Endothelial cell (in vitro differentiated cells): ENCODE measurements around the gene KRTAP10-3. TPM values are rescaled to one million over a fixed set of nuclear protein-coding genes. Genes with fewer than 3 reads are reported as not detected.
A peak's percentile ranks its signal among the peaks of the same experiment; 100 is the strongest.

Experiments
- DNase-seq: peaks from one replicate; pipeline ENCODE4 v3.0.0; 2021; ENCODE audit warnings: low spot score
- H3K27ac Mint-ChIP-seq: one replicate; pipeline ENCODE4 v1.8.0; 2021; ENCODE audit warnings: mixed read lengths, inconsistent platforms; ENCODE audit not compliant: unreplicated experiment
- H3K27me3 Mint-ChIP-seq: one replicate; pipeline ENCODE4 v1.8.0; 2021; ENCODE audit warnings: mild to moderate bottlenecking, moderate library complexity, mixed read lengths, inconsistent platforms; ENCODE audit not compliant: unreplicated experiment
- H3K36me3 Mint-ChIP-seq: one replicate; pipeline ENCODE4 v1.8.0; 2021; ENCODE audit warnings: mild to moderate bottlenecking, low read depth, mixed read lengths, inconsistent platforms; ENCODE audit not compliant: unreplicated experiment
- H3K4me1 Mint-ChIP-seq: one replicate; pipeline ENCODE4 v1.8.0; 2021; ENCODE audit warnings: mild to moderate bottlenecking, mixed read lengths, inconsistent platforms; ENCODE audit not compliant: unreplicated experiment
- H3K4me3 Mint-ChIP-seq: one replicate; pipeline ENCODE4 v1.8.0; 2021; ENCODE audit warnings: mild to moderate bottlenecking, mixed read lengths, inconsistent platforms; ENCODE audit not compliant: unreplicated experiment
- H3K9me3 Mint-ChIP-seq: one replicate; pipeline ENCODE4 v1.8.0; 2021; ENCODE audit warnings: mixed read lengths, inconsistent platforms; ENCODE audit not compliant: unreplicated experiment
- total RNA-seq: library from RNA; stranded (reverse); fragmentation: NEBNext Ultra II Directional; extraction: Animal tissue kit (Norgen Biotek cat#: 25700); gene quantifications from one replicate; pipeline ENCODE4 v1.2.1, GENCODE V29; 2021; ENCODE audit not compliant: unreplicated experiment
- TF ChIP-seq, protein P1 (sequence below): fragments of 200-600 bp; sonication (generic); IDR thresholded peaks from one replicate; pipeline ENCODE4 v1.5.0; 2021; ENCODE audit warnings: antibody characterized with exemption; ENCODE audit not compliant: unreplicated experiment

The KRTAP10-3 gene
- total RNA-seq, 1 donor from 2014 or later, result not detected

DNA sequence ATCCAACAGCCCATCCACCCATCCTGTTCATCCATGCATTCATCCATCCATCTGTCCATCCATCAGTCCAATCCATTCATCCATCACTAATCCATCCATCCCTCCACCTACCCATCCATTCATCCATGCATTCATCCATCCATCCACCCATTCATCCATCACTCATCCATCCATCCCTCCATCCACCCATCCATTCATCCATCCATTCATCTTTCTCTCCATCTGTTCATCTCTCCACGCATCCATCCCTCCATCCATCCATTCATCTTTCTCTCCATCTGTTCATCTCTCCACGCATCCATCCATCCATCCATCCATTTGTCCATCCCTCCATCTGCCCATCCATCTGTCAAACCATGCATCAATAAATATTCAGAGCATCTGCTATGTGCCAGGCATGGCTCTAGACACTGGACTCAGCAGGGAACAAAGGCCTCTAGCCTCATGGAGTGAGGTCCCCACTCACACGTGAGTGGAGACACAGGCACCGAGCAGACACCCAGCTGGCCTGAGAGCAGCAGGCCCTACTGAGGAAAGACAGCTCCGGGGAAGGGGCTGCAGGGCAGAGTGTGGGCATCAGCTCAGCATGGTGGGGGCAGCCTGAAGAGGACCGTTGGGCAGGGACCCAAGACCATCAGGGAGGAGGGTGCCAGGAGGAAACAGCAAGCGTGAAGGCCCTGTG lies 28.2 kb downstream of the KRTAP10-3 start:
- Mint-ChIP-seq H3K36me3 (peaks cover 10% of the 10 kb centered on the region), H3K27ac (peak overlapping the region; percentile 39), H3K4me1 (no peaks in the 10 kb centered on the region), H3K9me3 (no peaks in the 10 kb centered on the region), H3K4me3 (peak overlapping the region; percentile 13), H3K27me3 (peaks cover 14% of the 10 kb centered on the region)
- TF ChIP-seq, protein P1, sequence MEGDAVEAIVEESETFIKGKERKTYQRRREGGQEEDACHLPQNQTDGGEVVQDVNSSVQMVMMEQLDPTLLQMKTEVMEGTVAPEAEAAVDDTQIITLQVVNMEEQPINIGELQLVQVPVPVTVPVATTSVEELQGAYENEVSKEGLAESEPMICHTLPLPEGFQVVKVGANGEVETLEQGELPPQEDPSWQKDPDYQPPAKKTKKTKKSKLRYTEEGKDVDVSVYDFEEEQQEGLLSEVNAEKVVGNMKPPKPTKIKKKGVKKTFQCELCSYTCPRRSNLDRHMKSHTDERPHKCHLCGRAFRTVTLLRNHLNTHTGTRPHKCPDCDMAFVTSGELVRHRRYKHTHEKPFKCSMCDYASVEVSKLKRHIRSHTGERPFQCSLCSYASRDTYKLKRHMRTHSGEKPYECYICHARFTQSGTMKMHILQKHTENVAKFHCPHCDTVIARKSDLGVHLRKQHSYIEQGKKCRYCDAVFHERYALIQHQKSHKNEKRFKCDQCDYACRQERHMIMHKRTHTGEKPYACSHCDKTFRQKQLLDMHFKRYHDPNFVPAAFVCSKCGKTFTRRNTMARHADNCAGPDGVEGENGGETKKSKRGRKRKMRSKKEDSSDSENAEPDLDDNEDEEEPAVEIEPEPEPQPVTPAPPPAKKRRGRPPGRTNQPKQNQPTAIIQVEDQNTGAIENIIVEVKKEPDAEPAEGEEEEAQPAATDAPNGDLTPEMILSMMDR, result no peak
- DNase-seq, result no peak

DNA sequence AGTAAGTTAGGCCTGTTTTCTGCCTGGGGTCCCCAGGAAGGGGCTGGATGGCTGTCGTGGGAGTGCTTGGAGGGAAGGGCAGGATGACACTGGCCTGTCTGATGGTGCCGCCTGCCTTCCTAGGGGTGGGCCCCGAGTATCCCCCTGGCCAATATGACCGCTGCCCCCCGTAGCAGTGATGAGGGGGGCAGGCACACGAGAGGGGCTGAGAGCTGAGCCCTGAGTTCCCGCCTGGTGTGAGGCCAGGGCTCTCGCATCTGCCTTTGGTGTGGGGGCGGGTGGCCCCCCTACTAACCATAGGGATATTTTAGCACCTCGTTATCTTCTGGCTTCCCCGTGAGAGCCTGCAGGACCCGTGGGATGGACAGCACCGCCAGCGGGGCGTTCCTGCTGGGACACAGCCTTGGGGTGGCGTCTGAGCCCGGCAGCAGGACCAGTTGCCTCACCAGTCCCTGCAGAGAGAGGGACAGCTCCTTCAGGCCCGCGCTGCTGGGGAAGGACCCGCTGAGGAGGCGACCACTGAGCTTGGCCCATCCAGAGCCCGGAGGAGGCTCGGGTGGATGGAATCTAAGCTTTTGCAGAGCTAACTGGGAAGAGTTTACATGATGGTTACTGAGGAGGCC lies 29.0 kb downstream of the KRTAP10-3 start:
- Mint-ChIP-seq H3K9me3 (no peaks in the 10 kb centered on the region), H3K27me3 (peaks cover 10% of the 10 kb centered on the region), H3K4me3 (no peak overlapping the region), H3K27ac (no peak overlapping the region), H3K36me3 (peaks cover 6% of the 10 kb centered on the region), H3K4me1 (no peaks in the 10 kb centered on the region)
- TF ChIP-seq, protein P1, result no peak
- DNase-seq, result no peak

DNA sequence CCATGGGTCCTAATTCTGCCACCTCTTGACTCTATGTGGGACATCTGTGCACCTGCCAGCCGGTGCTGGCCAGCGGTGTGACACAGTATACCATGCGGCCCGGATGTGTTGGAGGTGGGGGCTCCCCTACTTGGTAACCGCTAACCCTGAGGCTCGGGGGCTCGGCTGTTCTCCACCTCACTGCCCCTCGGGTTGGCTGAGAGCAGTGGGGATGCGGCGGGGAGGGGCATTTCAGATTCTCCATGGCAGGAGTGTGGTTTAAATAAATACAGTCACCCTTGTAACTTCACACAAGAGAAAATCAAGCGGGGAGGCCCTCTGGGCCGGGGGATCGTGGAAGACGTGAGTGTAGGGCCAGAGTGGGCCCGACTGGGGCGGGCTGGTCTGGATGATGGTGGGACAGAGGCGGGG lies 29.6 kb downstream of the KRTAP10-3 start:
- Mint-ChIP-seq H3K27ac (no peak overlapping the region), H3K27me3 (peaks cover 10% of the 10 kb centered on the region)
- no peak for DNase-seq

DNA sequence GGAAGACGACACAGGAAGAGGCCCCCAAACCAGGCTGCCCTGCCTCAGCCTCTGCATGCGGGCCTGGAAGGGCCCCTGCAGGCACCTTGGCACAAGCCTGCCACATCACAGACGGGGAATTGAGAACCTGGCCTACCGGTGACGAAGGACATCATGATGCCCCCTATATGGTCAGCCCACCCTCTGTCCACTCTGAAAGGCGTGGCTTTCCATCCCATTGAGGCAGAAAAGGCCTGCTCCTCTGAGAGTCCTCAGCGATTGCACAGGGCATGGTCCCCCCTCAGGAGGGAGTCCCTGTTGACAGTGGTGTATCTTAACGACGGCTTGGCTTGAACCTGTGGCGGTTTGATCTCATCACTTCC lies 30.0 kb downstream of the KRTAP10-3 start:
- H3K27me3 Mint-ChIP-seq, result peaks cover 10% of the 10 kb centered on the region
- H3K36me3 Mint-ChIP-seq, result peaks cover 5% of the 10 kb centered on the region
- H3K9me3 Mint-ChIP-seq, result no peaks in the 10 kb centered on the region
- H3K27ac Mint-ChIP-seq, result no peak overlapping the region
- TF ChIP-seq, protein P1, result no peak
- no peak overlapping the region for H3K4me3 Mint-ChIP-seq
- DNase-seq, result no peak
- H3K4me1 Mint-ChIP-seq, result no peaks in the 10 kb centered on the region

More for the DNA sequence above, 29.6 kb downstream of the KRTAP10-3 start:
- Mint-ChIP-seq H3K36me3 (peaks cover 5% of the 10 kb centered on the region), H3K4me3 (no peak overlapping the region), H3K4me1 (no peaks in the 10 kb centered on the region), H3K9me3 (no peaks in the 10 kb centered on the region)
- TF ChIP-seq, protein P1, result no peak

DNA sequence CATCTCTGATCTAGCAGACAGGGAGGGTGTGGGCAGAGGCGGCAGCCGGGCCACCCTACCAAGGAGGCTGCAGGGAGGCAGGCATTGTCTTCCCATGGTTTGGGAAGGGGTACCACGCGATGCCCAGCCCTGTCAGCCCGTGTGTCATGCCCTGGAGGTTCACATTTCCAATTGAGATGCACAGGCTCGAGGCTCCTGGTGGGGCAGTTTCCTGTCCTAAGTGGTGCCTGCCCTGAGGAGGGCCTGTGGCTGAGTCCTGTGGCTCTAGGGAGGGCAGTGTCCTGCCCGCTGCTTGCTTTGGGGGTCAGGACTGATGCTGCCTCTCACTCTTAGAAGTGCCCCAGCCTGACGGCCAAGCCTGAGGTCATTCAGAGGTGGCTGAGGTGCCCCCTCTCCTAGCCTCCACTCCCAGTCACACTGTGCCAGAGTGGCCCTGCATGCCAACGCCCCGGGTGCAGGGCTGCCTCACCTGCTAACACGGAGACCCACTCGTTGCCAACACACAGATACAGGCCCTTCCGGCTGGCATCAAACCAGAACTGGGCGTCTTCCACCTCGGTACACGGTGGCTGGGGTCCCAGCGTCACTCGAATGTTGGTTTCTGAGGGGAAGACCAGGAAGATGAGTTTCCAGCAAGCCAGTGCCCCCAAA lies 30.5 kb downstream of the KRTAP10-3 start:
- no peak overlapping the region for H3K27ac Mint-ChIP-seq
- no peak overlapping the region for H3K4me3 Mint-ChIP-seq
- TF ChIP-seq, protein P1, result no peak
- H3K9me3 Mint-ChIP-seq, result no peaks in the 10 kb centered on the region
- no peaks in the 10 kb centered on the region for H3K4me1 Mint-ChIP-seq
- DNase-seq, result no peak
- H3K27me3 Mint-ChIP-seq, result peaks cover 10% of the 10 kb centered on the region
- H3K36me3 Mint-ChIP-seq, result peaks cover 5% of the 10 kb centered on the region
